DOHH2 (cell line): ENCODE measurements around the gene PITX1.

ENCODE experiments used
- EZH2phosphoT487 ChIP-seq: fragments of 200-600 bp; sonication (generic); IDR thresholded peaks from 2 replicates; pipeline ENCODE4 v1.6.1; 2017; ENCODE audit warnings: borderline replicate concordance, mild to moderate bottlenecking, antibody characterized with exemption, low read length, moderate library complexity, mixed read lengths
- TF ChIP-seq, protein P1 (sequence below): fragments of 200-600 bp; sonication (generic); IDR thresholded peaks from one replicate; pipeline ENCODE4 v1.5.1; 2014; ENCODE audit warnings: antibody characterized with exemption, mild to moderate bottlenecking, low read depth, low read length; ENCODE audit not compliant: poor library complexity, severe bottlenecking

DNA sequence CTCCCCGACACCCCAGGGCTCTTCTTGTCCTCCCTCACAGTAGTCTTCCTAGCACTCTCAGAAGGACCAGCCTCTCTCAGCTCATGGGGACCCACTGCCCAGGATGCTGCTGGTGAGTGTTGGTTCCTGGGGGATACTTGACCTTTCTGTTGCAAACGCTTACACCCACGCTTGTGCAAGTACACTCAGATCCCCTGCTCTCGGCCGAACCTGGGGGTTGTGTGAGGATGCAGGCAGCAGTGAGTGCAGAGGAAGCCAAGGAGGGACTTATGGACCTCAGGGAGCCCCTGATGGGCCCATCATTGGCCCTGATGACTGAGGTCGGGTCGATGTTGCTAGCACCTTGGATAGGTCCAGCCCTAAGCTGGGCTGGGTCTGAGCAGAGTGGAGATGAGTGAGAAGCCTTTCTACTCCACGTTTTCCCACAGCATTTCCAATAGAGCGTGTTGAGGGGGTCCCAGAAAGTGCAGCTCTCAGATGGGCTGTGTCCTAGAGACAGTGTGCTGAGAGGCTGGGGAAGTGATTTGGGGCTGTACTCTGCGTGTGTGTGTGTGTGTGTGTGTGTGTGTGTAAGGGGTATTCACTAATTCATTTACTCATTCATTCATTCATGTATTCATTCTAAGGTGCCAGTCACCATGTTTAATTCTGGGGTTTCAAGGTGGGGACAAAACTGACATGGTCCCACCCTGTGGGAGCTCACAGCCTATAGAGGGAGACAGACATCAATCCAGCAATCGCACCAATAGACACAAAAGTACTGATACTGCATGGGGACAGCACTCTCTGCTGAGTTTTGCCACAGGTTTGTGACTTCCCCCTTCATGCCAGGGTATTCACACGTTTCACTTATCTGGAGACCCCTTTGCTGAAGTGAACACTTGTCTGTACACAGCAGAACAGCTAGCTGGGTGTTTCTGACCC is 25.2 kb upstream of the PITX1 start:
- TF ChIP-seq, protein P1, sequence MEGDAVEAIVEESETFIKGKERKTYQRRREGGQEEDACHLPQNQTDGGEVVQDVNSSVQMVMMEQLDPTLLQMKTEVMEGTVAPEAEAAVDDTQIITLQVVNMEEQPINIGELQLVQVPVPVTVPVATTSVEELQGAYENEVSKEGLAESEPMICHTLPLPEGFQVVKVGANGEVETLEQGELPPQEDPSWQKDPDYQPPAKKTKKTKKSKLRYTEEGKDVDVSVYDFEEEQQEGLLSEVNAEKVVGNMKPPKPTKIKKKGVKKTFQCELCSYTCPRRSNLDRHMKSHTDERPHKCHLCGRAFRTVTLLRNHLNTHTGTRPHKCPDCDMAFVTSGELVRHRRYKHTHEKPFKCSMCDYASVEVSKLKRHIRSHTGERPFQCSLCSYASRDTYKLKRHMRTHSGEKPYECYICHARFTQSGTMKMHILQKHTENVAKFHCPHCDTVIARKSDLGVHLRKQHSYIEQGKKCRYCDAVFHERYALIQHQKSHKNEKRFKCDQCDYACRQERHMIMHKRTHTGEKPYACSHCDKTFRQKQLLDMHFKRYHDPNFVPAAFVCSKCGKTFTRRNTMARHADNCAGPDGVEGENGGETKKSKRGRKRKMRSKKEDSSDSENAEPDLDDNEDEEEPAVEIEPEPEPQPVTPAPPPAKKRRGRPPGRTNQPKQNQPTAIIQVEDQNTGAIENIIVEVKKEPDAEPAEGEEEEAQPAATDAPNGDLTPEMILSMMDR = peak; percentile 8
- no peak for TF ChIP-seq EZH2phosphoT487
